NCI-H510A treated with DMSO at 0.1 percent for 48 hours (cell line): ENCODE data around the gene SLC12A2.
A peak's percentile ranks its signal among the peaks of the same experiment; 100 is the strongest.

Experiments used
- DNase-seq: peaks from one replicate; lab custom pipeline; 2025; lab: John Stamatoyannopoulos, UW

SLC12A2 gene

DNA sequence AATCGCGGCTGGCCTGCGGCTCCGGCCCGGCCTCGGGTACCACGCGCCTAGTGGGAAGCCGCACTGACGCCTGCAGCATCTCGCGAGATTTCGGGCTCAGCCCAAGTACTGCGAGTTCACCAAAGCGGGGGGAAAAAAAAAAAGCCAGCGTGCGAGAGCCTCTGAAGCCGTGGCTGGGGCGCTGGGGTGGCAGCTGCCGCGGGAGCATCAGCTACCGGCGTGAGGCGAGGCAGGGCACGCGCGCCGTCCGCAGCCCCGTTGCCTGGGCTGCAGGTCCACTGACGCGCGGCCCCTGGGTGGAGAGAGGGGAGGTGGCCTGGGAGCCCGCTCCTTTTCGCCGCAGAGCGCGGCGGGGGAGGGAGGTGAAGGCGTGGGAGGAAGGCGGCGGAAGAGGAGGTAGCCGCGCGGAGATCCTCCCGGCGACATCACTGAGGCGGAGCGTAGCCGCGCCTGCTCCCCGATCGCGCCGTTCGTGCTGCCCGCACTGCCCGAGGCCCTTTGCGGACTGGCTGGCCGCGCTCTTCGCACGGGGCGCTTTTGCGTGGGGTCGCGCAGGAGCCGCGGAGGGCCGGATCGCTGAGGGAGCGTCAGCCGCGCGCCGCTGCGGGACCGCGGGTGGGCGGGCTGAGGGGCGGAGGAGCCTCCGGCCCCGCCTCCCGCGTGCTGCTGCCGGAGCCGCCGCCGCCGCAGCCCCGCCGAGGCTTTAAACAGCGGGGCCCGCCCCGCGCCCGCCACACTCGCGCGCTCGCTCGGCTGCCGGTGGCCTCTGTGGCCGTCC lies at the start of gene SLC12A2:
Gene SLC12A2, plus strand, starts transcription at position 734 of the 778 bp plus-strand sequence. CDS start 189 bp downstream, outside the sequence.
- DNase-seq: peak; percentile 66

DNA sequence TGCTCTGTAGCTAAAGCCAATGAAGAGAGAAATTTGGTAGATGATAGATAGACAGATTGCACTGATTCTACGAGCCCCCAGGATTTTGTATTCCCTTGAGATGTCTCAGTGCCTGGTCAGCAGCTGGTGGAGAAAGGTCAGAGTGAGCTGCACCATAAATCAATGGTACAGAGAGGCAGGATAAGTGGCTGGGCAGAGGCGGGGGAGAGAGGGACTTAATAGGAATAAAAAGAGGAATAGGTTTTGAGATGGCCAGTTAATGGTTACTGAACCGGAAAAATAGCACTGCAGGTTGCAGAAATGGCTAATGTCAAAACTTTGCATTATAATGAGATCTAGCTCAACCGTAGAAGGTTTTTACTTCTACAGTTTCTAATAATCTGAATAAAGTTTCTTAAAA lies 47.9 kb upstream of the SLC12A2 start:
- no peak for DNase-seq

DNA sequence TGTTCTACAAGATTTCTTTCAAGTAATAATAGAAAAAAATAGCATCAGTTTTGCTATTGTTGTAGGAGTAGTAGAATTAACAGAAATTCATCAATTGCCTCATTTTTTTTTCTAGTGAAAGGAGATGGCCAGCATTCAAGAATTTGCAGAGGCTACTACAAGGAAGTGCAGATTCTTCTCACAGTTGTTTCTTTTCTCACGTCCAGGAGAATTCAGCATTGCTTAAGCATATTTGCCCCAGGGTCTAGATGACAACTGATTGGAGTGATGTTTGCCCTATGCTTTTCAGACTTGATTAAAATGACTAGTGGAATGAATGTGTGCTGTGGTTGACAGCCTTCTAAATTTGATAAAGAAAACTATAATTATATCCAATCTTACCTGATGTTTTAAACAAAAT lies 46.6 kb upstream of the SLC12A2 start:
- DNase-seq: no peak

DNA sequence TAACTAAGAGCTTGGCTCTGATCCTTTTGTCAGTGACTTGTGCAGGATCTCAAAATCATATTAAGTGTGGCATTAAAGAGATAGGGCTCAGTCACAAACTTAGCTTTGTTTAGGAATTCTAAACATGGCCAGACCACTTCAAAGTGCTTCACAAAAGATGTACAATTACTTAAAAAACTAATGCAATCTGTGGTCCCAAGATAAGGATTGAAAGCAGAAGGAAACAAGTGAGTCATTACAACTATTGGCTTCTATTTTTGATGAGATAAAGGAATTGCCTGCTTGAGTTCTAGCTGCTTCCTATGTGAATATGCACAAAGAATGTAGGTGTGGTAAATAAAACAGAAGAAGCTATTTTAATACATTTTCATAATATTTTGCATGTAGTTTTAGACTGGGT lies 44.9 kb upstream of the SLC12A2 start:
- DNase-seq: no peak

DNA sequence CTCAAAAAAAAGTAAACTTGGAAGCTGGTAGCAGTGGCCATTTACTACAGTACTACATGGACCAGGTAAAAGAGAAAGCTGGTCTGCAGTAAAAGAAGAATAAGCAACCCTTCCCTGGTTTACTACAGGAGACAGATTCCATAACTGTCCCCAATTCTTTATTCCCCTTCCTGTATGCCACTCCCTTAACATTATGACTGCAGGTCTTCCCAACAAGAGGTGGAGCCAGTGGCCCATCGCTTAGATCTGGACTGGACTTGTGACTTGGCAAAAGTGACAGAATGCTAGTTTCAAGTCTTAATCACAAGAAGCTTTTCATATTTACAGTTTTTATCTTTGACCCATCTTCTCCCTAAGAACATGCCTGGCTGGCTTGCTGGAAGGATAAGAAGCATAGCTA lies 42.6 kb upstream of the SLC12A2 start:
- DNase-seq: no peak

DNA sequence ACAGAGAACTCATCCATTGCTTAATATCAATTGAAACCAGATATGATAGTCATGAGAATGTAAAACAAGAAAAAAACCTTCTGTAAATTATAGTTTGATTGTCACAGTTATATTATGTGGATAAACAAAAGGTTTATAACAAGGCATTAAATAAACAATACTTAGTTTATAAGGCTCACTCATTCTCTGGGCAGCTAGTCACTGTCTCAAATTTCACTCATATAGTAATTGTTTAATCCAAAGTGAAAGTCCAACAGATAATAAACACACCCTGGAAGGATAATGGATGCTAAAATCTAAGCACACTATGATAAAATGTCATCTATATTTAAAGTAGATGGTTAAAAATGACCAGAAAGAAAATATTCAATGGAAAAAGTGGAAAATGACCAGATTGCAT lies 30.8 kb upstream of the SLC12A2 start:
- no peak for DNase-seq

DNA sequence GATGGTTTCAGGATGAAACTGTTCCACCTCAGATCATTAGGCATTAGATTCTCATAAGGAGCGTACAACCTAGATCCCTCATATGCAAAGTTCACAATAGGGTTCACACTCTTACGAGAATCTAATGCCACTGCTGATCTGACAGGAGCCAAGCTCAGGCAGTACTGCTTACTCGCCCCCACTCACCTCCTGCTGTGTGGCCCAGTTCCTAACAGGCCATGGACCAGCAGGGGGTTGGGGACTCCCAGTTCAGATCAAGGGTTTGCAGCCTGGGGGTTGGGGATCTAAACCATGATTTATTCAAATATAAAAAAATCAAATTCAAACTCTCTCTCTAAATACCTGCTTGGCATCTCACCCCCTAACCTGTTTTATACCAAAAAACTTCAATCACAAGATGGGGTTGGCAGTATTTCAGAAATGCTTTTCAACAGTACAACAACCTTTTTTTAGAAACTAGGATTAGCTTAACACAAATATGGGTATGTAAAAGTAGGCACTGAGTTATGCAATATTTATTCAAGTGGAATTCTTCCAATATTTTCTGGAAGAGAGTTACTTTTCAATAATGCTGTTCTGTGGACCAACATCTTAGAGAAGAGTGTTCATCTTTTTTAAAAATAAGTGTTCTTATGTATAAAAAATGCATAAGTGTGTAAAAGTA lies 30.1 kb upstream of the SLC12A2 start:
- DNase-seq: no peak

DNA sequence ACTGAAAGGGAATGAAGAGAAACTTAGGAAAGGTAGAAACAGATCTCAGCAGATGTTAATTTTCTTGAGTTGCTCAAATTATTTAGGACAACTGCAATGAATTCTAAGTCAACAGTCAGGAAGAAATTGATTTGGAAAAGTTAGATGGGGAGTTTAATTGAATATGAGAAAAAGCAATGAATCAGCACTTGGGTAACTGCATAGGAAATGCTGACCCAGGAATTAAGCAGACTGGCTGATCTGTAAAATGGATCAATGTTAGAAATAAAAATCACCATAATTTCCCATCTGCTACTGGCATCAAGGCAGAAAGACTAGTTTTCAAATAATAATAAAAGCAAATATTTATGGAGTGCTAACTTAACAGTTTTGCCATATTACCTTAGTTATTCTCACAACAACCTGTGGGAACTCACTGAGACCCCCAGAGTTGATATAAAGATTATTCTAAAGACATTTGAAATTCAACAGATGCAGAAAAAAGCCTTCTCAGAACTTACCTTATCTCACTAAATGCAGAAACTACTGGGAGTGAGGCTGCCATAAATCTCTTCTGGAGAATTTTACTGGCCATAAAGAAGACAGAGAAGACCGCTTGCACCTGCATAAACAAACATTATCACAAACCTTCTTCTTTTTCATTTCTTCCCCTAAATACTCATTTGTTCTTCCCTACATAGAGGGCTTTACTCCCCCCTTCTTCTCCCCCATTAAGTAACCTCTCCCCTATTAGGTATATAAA lies 22.8 kb upstream of the SLC12A2 start:
- no peak for DNase-seq

DNA sequence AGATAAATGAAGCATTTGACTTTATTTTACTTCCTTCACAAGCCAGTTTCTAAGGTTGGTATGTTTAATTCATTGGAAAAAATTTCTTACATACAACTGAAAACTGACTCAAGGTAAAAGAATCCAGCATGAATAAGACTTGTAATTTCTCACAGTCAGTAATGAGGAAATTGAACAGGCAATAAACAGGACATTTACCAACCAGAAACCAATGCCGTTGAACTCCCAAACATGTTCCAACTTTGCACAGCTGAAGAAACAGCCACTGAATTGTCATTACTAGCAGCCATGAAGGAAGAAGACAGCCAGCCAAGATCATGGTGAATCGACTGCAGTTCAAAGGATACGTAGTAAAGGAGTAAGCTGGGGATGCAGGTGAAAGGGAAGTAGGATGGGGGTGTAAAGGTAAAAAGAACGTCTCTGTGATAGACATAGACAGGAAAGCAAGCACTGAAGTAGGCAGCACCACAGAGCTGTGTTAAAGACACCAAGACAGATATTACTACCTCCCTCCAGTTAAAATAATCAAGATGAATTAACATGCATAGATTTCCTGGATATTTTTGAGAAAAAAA lies 21.3 kb upstream of the SLC12A2 start:
- DNase-seq: no peak

DNA sequence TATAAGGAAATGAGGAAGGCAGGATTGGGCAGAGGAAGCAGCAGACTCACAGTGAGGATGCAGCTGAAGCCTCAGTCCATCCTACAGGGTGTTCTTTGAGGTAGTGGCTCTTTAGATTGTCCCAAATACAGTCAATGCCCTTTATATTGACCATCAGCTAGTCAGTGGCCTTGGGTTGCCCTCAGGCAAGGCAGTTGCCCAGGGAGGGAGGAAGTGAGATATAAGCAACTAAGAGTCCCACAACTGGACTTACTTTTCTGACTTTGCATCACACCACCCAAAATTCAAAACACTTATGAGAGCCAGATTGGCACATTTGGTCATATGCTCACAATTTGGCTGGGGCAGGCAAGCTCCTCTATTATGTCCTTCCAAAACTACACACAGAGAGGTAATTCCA lies 9.4 kb upstream of the SLC12A2 start:
- DNase-seq: no peak

DNA sequence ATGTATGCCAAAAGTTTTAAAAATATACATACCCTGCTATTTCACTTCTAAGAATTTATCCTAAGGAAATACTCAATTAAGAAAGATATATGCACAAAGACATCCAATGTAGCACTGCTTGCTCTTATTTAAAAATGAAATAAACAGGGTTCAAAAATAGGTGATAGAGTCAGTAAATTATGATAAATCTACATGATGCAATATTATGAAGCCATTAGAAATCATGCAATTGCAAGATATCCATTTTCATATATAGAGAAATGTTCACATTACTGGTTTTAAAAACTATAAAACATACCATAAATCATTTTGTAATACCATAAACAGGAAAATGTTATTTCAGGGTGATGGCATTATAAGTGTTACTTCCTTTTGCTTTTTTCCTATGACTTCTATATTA lies 8.6 kb upstream of the SLC12A2 start:
- DNase-seq: no peak

DNA sequence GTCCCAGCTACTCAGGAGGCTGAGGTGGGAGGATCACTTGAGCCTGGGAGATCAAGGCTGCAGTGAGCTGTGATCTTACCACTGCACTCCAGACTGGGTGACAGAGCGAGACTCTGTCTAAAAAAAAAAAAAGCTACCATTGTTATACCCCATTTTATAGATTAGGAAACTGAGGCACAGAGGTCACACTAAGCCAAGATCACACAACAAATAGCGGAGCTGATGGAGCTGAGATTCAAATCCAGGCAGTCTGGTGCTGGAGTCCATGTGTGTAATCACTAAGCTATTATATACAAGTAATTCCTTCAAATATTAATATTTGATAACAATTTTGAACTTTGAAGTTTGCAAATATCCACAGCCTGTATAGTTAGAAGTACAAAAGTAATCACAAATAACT lies 6.0 kb upstream of the SLC12A2 start:
- DNase-seq: no peak

DNA sequence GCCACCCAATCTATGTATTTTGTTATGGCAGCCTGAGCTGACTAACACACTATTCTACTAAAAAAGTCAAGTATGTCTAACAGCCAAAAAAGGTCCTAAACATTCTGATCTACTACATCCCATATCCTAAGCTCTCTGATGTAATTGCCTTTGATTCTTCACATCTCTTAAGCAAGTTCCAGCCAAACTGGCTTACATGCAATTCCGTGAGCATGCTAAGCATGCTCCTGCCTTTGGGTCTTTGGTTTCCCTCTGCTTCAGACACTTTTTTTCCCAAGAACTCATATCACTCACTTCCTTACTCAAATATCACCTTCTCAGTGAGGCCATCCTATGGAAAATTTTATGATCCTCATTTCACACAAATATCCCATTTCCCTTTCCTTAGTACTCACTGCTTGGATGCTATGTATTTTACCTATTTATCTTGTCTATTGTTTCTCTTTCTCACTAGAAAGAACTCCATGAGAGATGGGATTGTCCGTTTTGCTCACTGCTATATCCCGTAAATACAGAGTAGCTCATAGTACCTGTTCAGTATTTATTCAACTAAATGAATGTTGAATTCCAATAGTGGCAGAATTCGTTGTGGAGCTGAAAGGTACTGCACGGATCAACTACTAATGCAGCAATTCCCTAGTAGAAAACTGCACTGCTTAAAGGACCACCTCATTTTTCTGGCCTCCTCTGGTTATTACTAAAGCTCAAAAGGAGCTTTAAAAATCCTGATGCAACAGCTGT lies 2.3 kb upstream of the SLC12A2 start:
- DNase-seq: no peak

DNA sequence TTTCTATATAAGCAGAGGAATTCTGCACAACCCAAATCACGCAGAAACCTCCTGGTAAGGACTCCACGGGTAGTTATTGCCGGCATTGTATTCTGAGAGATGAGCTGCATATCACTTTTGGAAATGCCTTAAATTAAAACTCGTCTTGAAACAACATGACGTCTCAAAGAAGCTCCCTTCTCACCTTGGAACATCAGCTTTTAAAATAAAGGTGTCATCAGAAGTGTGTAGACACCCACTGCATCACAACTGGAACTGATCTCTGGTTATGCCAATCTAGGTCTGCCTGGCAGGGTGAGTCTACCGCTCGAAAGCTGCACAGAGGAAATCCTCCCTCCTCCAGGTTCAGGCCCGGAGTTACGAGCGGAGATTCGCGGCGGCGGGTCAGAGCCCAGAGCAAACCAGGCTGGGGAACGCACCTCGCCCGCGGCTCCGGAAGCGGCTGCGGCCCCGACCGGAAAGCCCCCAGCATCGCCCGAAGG lies 974 bp upstream of the SLC12A2 start:
- peak; percentile 18 for DNase-seq

DNA sequence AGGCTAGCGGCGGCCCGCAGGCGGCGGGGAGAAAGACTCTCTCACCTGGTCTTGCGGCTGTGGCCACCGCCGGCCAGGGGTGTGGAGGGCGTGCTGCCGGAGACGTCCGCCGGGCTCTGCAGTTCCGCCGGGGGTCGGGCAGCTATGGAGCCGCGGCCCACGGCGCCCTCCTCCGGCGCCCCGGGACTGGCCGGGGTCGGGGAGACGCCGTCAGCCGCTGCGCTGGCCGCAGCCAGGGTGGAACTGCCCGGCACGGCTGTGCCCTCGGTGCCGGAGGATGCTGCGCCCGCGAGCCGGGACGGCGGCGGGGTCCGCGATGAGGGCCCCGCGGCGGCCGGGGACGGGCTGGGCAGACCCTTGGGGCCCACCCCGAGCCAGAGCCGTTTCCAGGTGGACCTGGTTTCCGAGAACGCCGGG lies 253 bp downstream of the SLC12A2 start:
- DNase-seq: no peak

DNA sequence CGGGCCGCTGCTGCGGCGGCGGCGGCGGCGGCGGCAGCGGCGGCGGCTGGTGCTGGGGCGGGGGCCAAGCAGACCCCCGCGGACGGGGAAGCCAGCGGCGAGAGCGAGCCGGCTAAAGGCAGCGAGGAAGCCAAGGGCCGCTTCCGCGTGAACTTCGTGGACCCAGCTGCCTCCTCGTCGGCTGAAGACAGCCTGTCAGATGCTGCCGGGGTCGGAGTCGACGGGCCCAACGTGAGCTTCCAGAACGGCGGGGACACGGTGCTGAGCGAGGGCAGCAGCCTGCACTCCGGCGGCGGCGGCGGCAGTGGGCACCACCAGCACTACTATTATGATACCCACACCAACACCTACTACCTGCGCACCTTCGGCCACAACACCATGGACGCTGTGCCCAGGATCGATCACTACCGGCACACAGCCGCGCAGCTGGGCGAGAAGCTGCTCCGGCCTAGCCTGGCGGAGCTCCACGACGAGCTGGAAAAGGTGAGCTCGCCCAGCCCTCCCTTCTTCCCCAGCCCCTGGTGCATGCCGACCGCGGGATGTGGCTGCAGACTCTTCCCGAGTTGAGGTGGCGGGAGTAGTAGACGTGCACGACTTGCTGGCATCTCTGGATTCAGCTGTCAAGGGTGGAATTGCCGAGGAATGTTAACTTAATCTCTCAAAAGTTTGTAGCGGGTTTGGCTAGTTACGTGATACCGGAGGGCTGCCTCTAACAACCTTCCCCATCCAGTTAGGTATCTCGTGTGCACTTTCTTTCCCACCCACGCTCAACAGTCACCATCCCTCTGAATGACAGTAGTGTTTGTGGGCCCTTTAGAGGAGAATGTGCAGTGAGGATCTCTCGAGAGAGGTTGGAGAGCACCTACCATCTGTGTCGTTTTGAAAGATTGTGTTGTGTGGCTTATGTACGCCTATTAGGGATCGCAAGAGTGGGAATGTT lies 932 bp downstream of the SLC12A2 start:
- DNase-seq: peak; percentile 6

DNA sequence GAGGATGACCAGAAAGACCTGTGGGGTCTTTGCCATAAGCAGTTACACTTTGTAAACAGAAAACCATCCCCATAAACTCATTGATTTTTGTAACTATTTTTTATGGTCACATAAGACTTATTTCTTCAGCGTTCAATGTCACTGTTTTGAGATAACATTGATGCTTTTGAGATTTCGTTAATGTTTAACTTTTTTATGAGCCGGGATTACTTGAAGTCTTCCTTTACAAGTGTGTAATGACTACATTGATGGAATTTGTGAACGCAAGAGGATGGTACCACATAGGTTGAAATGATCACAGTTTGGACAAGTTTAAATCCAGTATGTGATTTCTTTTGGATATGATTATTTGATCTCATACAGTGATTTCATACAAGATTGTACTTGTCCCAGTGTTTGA lies 1.8 kb downstream of the SLC12A2 start:
- no peak for DNase-seq

DNA sequence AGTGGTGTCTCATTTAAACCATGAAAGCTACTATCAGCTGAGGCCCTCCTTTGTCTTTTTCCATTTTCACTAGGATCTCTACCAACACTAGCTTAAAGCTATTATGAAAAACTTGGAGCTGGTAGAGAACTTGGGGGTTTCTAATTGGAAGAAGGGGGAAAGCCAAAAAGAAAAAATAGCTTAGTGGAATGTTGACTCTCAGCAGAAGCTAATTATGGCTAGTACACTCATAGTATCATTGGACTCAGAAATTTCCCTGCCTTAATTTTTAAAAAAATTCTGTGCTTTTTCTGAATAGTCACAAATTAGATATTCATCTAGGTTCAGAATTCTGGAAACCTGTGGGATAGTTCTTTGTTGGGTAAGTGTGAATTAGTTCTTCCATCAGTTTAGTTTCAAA lies 8.0 kb downstream of the SLC12A2 start:
- DNase-seq: no peak

DNA sequence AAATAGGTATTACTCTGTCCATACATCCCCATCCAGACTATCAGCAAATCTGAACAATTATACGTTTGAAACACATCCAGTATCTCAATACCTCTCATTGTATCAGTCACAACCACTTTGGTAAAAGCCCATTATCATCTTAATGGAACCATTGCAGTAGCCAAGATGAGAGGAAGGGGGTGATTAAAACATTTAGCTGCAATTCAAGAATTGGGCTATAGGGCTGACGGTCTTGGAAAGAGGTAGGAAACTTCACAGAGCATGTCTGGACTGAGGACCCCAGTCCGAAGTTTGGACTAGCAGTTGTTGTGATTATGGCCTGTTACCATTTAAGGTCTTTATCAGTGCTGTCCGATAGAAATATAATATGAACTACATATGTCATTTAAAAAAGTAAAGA lies 8.6 kb downstream of the SLC12A2 start:
- no peak for DNase-seq

DNA sequence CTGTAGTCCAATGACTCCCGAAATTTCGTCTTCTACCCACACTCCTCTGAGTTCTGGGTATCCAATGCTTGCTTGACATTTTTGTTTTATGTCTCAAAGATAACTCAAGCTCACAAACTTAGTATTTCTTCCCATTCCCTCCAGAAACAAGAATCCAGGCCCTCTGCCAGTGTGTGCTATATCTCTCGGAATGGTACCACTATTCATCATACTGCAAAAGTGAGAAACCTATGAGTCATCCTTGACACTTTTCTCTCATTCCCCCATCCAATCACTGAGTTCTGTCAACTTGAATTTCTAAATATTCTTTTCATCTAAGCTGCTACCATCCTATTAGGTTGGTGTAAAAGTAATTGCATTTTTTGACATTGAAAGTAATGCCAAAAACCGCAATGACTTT lies 9.8 kb downstream of the SLC12A2 start:
- no peak for DNase-seq

DNA sequence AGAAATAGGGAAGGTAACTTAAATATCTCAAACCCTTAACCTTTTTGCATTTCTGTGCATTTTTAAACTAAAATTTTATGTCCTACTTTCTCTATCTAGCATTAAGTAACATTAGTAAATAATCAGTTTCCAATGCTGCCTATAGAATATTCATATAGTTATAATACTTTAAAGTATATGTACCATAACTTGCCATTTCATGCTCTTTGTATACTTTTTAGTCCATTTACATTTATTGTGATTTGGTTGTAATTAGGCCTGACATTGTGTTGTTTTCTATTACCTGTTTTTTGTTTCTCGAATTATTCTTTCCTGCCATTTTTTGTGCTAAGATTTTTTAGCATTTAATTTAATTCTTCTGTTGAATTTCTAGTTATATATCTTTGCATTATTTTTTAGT lies 13.7 kb downstream of the SLC12A2 start:
- DNase-seq: no peak
